ENCODE data around the gene TMEM121B. TPM values are rescaled to one million over a fixed set of nuclear protein-coding genes. Genes with fewer than 3 reads are reported as not detected.
A peak's percentile ranks its signal among the peaks of the same experiment; 100 is the strongest.

The TMEM121B gene
- total and polyA plus RNA-seq, 4 donors = 2.1 to 12.9 (median 8.6) TPM

DNA sequence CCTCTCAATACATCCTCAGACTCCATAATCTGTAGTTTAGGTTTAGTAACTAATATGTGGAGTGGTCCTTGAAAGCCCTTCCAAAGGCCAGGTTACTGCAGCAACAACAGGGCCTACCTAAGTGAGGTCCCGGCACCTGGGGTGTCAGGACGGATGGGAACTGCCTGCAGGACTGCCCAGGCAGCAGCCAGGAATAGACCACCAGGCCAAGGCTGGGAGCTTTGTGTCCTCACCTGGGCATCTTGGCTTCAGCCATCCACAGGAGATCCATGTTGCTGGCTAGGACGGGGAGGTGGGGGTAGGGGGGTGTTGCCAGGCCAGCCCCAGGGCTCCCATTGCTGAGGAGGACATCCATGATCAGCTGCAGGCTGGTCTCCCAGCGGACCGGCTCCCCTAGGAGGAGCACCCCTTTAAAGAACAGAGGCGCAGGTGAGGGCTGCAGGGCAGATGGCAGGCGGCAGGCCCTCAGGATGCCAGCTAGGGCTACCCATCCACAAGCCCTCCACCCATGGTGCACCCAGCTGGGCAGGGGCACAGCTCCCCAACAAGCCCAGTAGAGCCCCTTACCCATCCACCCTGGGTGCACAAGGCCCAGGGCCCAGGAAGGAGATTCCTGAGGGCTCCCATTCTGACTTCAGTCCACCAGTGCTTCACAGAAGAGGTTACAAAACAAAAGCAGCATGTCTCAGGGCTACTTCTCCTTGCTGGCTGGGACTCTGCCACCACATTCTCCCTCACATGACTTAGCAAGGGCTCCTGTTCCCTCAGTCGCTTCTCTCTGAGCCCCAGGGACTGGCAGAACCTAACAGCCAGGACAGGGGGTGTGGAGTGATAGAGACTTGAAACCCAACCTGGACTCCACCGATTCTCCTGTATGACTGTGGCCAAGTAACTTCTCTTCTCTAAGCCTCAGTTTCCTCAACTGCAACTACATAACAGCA is 19.9 kb upstream of the TMEM121B start:
- Histone ChIP-seq H3K4me3 (ENCODE audit: low read depth, low read length) (no peak overlapping the region), H3K27ac (ENCODE audit: low read depth, low read length) (no peak overlapping the region), H3K36me3 (ENCODE audit: control insufficient read depth, insufficient read depth, low read length) (peaks cover 81% of the 10 kb centered on the region), H3K27me3 (ENCODE audit: control insufficient read depth, insufficient read depth, low read length) (no peaks in the 10 kb centered on the region), H3K4me1 (ENCODE audit: control insufficient read depth, insufficient read depth, low read length) (no peaks in the 10 kb centered on the region), H3K9me3 (ENCODE audit: control insufficient read depth, insufficient read depth, low read length) (no peaks in the 10 kb centered on the region)
- 89% methylated on average over 7 of the region's 9 CpGs for WGBS (ENCODE audit: insufficient coverage)
- no peak for DNase-seq (ENCODE audit: low read depth in 4 of 6, low spot score in 6 of 6)

DNA sequence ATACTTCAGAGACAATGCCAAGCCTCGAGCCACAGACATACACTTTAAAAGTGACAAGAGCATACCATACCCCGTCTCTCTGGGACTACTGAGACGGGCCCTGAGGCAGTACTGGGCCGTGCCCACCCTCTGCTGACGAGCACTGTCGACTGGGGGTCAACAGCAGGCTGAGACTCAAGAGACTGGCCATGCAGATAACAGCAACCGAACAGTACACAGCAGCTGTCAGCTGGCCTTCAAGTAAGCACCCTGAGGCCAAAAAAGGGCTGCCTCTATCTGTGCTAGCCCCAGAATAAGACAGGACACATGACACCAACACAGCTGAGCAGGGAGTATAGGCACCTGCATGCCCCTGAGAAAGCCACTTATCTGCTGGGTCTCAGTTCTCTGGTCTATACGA is 18.9 kb upstream of the TMEM121B start:
- H3K27ac ChIP-seq (ENCODE audit: low read depth, low read length) = no peak overlapping the region
- H3K27me3 ChIP-seq (ENCODE audit: control insufficient read depth, insufficient read depth, low read length) = no peaks in the 10 kb centered on the region
- no peak for DNase-seq (ENCODE audit: low read depth in 4 of 6, low spot score in 6 of 6)
- no peak overlapping the region for H3K4me3 ChIP-seq (ENCODE audit: low read depth, low read length)
- H3K36me3 ChIP-seq (ENCODE audit: control insufficient read depth, insufficient read depth, low read length) = peaks cover 77% of the 10 kb centered on the region
- no peaks in the 10 kb centered on the region for H3K4me1 ChIP-seq (ENCODE audit: control insufficient read depth, insufficient read depth, low read length)
- no peaks in the 10 kb centered on the region for H3K9me3 ChIP-seq (ENCODE audit: control insufficient read depth, insufficient read depth, low read length)
- WGBS (ENCODE audit: insufficient coverage) = 86% methylated on average over 8 of the region's 8 CpGs

DNA sequence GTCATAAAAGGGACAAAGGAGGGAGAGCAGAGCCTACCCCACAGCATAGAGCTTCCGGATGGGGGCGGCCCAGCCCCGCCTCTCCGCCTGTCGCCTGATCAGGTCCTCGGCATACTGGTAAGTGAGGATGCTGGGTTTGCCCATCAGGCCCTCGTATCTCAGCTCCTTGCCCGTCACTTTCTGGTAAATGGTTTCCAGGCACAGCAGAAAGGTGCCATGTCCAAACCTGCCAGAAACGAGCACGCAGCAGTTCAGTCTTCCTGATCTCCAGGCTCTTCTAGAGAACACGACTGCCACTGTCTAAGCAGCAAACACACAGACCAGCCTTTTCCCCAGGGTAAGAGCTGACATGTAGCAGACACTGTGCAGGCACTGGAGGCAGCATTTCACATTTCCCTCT is 17.4 kb upstream of the TMEM121B start:
- WGBS (ENCODE audit: insufficient coverage) = 79% methylated on average over 10 of the region's 11 CpGs
- H3K27ac ChIP-seq (ENCODE audit: low read depth, low read length) = no peak overlapping the region
- peaks cover 70% of the 10 kb centered on the region for H3K36me3 ChIP-seq (ENCODE audit: control insufficient read depth, insufficient read depth, low read length)
- DNase-seq (ENCODE audit: low read depth in 4 of 6, low spot score in 6 of 6) = no peak
- H3K9me3 ChIP-seq (ENCODE audit: control insufficient read depth, insufficient read depth, low read length) = no peaks in the 10 kb centered on the region
- H3K27me3 ChIP-seq (ENCODE audit: control insufficient read depth, insufficient read depth, low read length) = no peaks in the 10 kb centered on the region
- no peak overlapping the region for H3K4me3 ChIP-seq (ENCODE audit: low read depth, low read length)
- no peaks in the 10 kb centered on the region for H3K4me1 ChIP-seq (ENCODE audit: control insufficient read depth, insufficient read depth, low read length)

DNA sequence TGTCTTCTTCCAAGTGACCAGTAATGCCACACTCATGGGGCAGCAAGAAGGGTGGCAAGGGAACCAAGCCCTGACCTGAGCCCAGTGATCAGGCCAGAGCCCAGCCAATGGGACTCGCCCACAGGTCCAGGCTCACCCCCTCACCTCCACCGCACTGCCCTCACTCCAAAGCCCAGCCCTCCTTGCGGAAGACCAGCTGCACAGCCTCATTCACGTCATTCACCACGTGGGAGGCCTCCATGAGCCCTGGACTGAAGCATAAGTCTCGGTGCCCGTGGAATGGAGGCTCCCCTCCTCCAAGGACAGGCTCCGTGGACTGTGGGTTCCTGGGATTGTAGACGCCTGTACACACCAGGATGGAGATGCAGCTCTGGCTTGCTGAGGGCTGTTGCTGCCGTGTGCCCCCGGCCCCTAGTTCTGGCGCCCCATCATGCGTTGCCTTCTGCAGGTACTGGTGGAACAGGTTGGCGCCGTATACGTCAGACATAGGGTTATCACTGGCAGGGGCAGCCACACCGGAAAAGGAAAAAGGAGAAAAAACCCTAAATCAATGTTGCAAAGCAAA is 16.8 kb upstream of the TMEM121B start:
- H3K36me3 ChIP-seq (ENCODE audit: control insufficient read depth, insufficient read depth, low read length) = peaks cover 70% of the 10 kb centered on the region
- no peak for DNase-seq (ENCODE audit: low read depth in 4 of 6, low spot score in 6 of 6)
- H3K27me3 ChIP-seq (ENCODE audit: control insufficient read depth, insufficient read depth, low read length) = no peaks in the 10 kb centered on the region
- H3K4me1 ChIP-seq (ENCODE audit: control insufficient read depth, insufficient read depth, low read length) = no peaks in the 10 kb centered on the region
- H3K4me3 ChIP-seq (ENCODE audit: low read depth, low read length) = no peak overlapping the region
- WGBS (ENCODE audit: insufficient coverage) = 93% methylated on average over 17 of the region's 17 CpGs
- H3K9me3 ChIP-seq (ENCODE audit: control insufficient read depth, insufficient read depth, low read length) = no peaks in the 10 kb centered on the region
- no peak overlapping the region for H3K27ac ChIP-seq (ENCODE audit: low read depth, low read length)

DNA sequence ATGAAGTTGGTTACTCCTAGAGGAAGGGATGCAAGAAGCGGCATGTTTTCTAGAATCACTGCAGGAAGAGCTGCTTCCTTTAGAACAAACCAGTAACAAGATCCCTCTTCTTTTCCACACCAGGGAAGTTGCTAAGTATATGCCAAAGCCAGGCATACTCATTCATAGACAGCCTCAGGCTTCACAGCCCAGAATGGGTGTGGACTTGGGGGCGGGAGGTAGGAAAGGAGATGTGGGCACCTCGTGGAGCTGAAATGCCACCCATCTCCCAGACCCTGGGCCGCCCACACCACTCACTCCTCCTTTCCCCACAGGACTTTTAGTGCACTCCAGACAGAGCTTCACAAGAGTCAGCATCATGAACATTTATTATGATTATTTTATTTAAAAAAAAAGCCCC is 16.0 kb upstream of the TMEM121B start:
- no peak for DNase-seq (ENCODE audit: low read depth in 4 of 6, low spot score in 6 of 6)

DNA sequence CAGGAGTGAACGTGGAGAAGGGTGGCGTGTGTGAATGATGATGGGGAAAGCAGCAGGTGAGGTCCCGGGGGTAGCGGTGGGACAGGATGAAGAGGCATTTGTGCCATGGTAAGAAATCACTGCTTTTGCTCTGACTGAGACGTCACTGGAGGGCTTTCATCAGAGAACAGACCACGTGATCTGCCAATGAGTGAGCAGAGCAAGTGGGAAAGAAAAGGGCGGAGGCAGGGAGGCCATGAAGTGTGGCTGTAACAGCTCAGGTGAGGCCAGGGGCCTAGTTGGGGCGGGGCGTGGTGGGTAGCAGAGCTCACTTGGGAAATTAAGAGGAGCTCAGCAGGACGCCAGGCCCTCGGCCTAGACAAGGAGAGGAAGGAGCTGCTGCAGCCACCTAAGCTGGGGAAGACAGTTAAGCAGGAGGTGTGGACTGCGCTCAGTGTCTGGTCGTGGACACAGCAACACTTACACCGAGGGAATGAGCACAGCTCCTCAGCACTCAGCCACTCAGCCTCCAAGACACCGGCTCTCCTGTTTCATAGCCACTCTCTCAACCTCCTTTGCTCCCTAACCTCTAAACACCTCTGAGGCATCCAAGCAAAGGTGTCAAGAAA is 14.1 kb upstream of the TMEM121B start:
- 82% methylated on average over 13 of the region's 15 CpGs for WGBS (ENCODE audit: insufficient coverage)
- no peaks in the 10 kb centered on the region for H3K9me3 ChIP-seq (ENCODE audit: control insufficient read depth, insufficient read depth, low read length)
- peaks cover 11% of the 10 kb centered on the region for H3K4me1 ChIP-seq (ENCODE audit: control insufficient read depth, insufficient read depth, low read length)
- H3K36me3 ChIP-seq (ENCODE audit: control insufficient read depth, insufficient read depth, low read length) = peaks cover 48% of the 10 kb centered on the region
- no peaks in the 10 kb centered on the region for H3K27me3 ChIP-seq (ENCODE audit: control insufficient read depth, insufficient read depth, low read length)
- H3K27ac ChIP-seq (ENCODE audit: low read depth, low read length) = no peak overlapping the region
- no peak overlapping the region for H3K4me3 ChIP-seq (ENCODE audit: low read depth, low read length)
- no peak for DNase-seq (ENCODE audit: low read depth in 4 of 6, low spot score in 6 of 6)

More for the DNA sequence above, 16.0 kb upstream of the TMEM121B start:
- no peak overlapping the region for H3K27ac ChIP-seq (ENCODE audit: low read depth, low read length)
- H3K27me3 ChIP-seq (ENCODE audit: control insufficient read depth, insufficient read depth, low read length) = no peaks in the 10 kb centered on the region
- no peaks in the 10 kb centered on the region for H3K9me3 ChIP-seq (ENCODE audit: control insufficient read depth, insufficient read depth, low read length)
- H3K4me3 ChIP-seq (ENCODE audit: low read depth, low read length) = no peak overlapping the region
- WGBS (ENCODE audit: insufficient coverage) = no CpG with 5 or more reads among the region's 4 CpGs
- peaks cover 67% of the 10 kb centered on the region for H3K36me3 ChIP-seq (ENCODE audit: control insufficient read depth, insufficient read depth, low read length)
- peaks cover 4% of the 10 kb centered on the region for H3K4me1 ChIP-seq (ENCODE audit: control insufficient read depth, insufficient read depth, low read length)

DNA sequence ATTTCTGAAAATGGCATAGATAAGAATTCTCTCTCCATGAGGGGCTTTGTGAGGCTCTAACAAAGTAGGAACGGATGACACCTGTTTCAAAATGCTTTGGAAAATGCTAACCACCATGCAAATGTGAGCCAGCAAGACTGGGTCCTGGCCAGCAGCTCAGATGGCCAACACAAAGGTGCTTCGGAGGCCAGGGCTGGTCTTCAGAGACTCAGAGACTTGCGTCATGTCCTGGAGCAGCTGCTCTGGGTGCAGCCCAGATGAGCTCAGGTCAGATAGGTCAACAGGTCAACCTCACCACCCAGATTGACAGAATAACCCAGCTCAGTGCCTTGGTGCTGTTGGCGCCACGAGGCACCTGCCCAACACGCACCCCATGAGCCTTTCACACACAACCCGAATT is 12.0 kb upstream of the TMEM121B start:
- peaks cover 32% of the 10 kb centered on the region for H3K36me3 ChIP-seq (ENCODE audit: control insufficient read depth, insufficient read depth, low read length)
- peaks cover 11% of the 10 kb centered on the region for H3K4me1 ChIP-seq (ENCODE audit: control insufficient read depth, insufficient read depth, low read length)
- H3K4me3 ChIP-seq (ENCODE audit: low read depth, low read length) = no peak overlapping the region
- no peak overlapping the region for H3K27ac ChIP-seq (ENCODE audit: low read depth, low read length)
- WGBS (ENCODE audit: insufficient coverage) = 80% methylated on average over 7 of the region's 7 CpGs
- H3K27me3 ChIP-seq (ENCODE audit: control insufficient read depth, insufficient read depth, low read length) = no peaks in the 10 kb centered on the region
- DNase-seq (ENCODE audit: low read depth in 4 of 6, low spot score in 6 of 6) = no peak
- no peaks in the 10 kb centered on the region for H3K9me3 ChIP-seq (ENCODE audit: control insufficient read depth, insufficient read depth, low read length)

DNA sequence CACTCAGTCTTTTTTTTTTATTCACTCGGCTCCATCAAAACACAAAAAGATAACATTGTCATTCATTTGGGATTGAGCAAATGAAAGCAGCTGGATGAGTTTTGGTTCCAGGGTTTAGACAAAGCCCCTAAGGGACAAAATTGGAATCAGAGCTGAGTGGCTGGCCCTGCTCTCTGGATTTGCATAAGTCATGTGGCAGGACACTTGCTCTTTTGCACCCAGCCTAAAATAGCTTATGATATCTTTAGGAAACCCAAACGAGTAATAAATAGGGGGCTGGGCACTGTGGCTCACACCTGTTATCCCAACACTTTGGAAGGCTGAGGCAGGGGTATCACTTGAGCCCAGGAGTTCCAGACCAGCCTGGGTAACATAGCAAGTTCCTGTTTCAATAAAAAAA is 11.0 kb upstream of the TMEM121B start:
- H3K27ac ChIP-seq (ENCODE audit: low read depth, low read length) = no peak overlapping the region
- peaks cover 11% of the 10 kb centered on the region for H3K4me1 ChIP-seq (ENCODE audit: control insufficient read depth, insufficient read depth, low read length)
- H3K36me3 ChIP-seq (ENCODE audit: control insufficient read depth, insufficient read depth, low read length) = peaks cover 23% of the 10 kb centered on the region
- no peak for DNase-seq (ENCODE audit: low read depth in 4 of 6, low spot score in 6 of 6)
- H3K4me3 ChIP-seq (ENCODE audit: low read depth, low read length) = no peak overlapping the region
- WGBS (ENCODE audit: insufficient coverage) = no CpG with 5 or more reads among the region's 2 CpGs
- H3K27me3 ChIP-seq (ENCODE audit: control insufficient read depth, insufficient read depth, low read length) = no peaks in the 10 kb centered on the region
- H3K9me3 ChIP-seq (ENCODE audit: control insufficient read depth, insufficient read depth, low read length) = no peaks in the 10 kb centered on the region

DNA sequence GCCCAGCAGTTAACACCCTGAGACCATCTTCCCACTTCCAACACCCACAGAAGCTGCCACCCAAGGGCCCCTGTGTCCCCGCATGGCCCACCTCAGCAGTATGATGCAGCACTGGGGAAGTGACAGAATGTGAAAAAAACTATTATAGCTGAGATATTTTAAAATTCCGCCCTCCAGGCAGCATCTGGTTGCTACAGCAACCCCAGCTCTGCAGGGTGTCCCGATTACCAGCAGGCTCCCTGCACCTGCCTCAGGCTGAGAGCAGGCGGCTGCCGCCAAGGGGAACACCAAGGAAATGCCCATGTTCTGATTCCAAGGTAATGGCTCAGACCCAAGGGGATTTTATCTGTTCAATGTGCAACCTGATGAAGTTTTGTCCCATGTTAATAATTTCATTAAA is 10.5 kb upstream of the TMEM121B start:
- peaks cover 19% of the 10 kb centered on the region for H3K36me3 ChIP-seq (ENCODE audit: control insufficient read depth, insufficient read depth, low read length)
- no peaks in the 10 kb centered on the region for H3K27me3 ChIP-seq (ENCODE audit: control insufficient read depth, insufficient read depth, low read length)
- no peaks in the 10 kb centered on the region for H3K9me3 ChIP-seq (ENCODE audit: control insufficient read depth, insufficient read depth, low read length)
- no peak overlapping the region for H3K4me3 ChIP-seq (ENCODE audit: low read depth, low read length)
- 4% methylated on average over 4 of the region's 5 CpGs for WGBS (ENCODE audit: insufficient coverage)
- H3K27ac ChIP-seq (ENCODE audit: low read depth, low read length) = no peak overlapping the region
- DNase-seq (ENCODE audit: low read depth in 4 of 6, low spot score in 6 of 6) = peak in 3 of 6 donors; percentile 31 to 78 (median 48)
- peaks cover 11% of the 10 kb centered on the region for H3K4me1 ChIP-seq (ENCODE audit: control insufficient read depth, insufficient read depth, low read length)
